ENCODE results near the gene SPDYE1. TPM values are rescaled to one million over a fixed set of nuclear protein-coding genes. Genes with fewer than 3 reads are reported as not detected.
"Not testable (repeated sequence)": the region's sequence is repeated elsewhere in the genome, so short reads cannot be mapped to it uniquely, and the experiment has no call there.

SPDYE1 gene, protein sequence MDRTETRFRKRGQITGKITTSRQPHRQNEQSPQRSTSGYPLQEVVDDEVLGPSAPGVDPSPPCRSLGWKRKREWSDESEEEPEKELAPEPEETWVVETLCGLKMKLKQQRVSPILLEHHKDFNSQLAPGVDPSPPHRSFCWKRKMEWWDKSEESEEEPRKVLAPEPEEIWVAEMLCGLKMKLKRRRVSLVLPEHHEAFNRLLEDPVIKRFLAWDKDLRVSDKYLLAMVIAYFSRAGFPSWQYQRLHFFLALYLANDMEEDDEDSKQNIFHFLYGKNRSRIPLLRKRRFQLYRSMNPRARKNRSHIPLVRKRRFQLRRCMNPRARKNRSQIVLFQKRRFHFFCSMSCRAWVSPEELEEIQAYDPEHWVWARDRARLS
- total RNA-seq (2021) = 0.07 TPM in 1 of 3 replicates, not detected in the others
- not detected for Bru-seq, nascent RNA
- long read RNA-seq, experiment 1, partial matches to known transcripts = 0 of 1 reads
- long read RNA-seq, experiment 1, other reads (novel, unspliced or antisense) = 1 of 1 reads
- long read RNA-seq, experiment 2 = 0 reads
- long read RNA-seq, experiment 3 = 0 reads

DNA sequence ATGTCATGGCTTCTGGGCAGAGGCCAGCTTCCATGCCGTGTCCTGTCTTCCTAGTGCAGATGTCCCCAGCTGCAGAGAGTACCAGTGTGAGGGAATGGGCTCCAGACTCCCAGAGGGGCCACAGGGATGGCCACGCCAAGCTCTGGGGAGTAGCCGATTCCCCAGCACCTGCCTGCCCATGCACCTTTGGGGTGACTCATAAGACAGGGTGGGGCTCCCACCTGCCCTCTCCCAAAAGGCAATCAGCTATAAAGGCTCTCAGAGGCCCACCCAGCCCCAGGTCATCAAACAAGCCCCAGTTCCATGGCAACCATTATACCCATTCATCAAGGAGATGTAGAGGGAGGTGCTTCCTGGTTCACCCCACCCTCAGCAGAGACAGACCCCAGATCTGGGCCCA, at the start of gene SPDYE1:
SPDYE1 (plus strand) TSS at position 366 of the 400 bp plus-strand sequence. CDS start 2,053 bp downstream, outside the sequence.
- H3K4me3 Mint-ChIP-seq; CTCF ChIA-PET; POLR2A ChIA-PET; ATAC-seq; H3K27me3 Mint-ChIP-seq (ENCODE audit: low read depth); H3K4me1 Mint-ChIP-seq; H3K9me3 Mint-ChIP-seq; H3K27ac Mint-ChIP-seq; DNase-seq (ENCODE audit: low spot score); H3K36me3 Mint-ChIP-seq: not testable (repeated sequence)

DNA sequence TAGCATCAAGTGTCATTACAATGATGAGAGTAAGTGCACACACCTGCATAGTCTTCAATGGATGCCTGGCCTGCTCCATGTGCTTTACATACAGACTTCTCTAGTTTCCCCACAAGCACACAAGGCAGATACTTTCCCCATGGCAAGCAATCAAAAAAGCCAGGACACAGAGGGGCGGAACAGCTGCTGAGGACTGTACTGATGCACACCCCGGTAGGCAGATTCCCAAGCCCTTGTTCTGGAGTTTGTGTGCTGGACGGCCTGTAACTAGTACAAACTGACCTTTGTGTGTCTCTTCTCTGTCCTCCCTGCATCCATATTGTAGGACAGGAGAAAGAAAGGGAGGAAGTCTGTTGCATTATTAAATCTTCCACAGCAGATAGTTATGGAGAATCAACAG, 45.7 kb upstream of the SPDYE1 start:
- ChIA-PET CTCF (interaction anchor here (0.6 kb wide), 1 partner anchor 301 kb away, joined by 4 read pairs; no protein-coding TSS in a partner anchor), POLR2A (no interaction called here)
- Mint-ChIP-seq H3K4me3 (no peak overlapping the region), H3K27ac (no peak overlapping the region), H3K9me3 (no peaks in the 10 kb centered on the region), H3K36me3 (no peaks in the 10 kb centered on the region), H3K27me3 (ENCODE audit: low read depth) (no peaks in the 10 kb centered on the region; the same call in 1 of the 2 replicates), H3K4me1 (peaks cover 17% of the 10 kb centered on the region)
- DNase-seq (ENCODE audit: low spot score) = no peak
- TF ChIP-seq, protein P1, sequence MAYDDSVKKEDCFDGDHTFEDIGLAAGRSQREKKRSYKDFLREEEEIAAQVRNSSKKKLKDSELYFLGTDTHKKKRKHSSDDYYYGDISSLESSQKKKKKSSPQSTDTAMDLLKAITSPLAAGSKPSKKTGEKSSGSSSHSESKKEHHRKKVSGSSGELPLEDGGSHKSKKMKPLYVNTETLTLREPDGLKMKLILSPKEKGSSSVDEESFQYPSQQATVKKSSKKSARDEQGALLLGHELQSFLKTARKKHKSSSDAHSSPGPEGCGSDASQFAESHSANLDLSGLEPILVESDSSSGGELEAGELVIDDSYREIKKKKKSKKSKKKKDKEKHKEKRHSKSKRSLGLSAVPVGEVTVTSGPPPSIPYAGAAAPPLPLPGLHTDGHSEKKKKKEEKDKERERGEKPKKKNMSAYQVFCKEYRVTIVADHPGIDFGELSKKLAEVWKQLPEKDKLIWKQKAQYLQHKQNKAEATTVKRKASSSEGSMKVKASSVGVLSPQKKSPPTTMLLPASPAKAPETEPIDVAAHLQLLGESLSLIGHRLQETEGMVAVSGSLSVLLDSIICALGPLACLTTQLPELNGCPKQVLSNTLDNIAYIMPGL (CRISPR knock-in tag; IDR thresholded peaks at IDR 0.05) = no peak
- TF ChIP-seq, protein P2, sequence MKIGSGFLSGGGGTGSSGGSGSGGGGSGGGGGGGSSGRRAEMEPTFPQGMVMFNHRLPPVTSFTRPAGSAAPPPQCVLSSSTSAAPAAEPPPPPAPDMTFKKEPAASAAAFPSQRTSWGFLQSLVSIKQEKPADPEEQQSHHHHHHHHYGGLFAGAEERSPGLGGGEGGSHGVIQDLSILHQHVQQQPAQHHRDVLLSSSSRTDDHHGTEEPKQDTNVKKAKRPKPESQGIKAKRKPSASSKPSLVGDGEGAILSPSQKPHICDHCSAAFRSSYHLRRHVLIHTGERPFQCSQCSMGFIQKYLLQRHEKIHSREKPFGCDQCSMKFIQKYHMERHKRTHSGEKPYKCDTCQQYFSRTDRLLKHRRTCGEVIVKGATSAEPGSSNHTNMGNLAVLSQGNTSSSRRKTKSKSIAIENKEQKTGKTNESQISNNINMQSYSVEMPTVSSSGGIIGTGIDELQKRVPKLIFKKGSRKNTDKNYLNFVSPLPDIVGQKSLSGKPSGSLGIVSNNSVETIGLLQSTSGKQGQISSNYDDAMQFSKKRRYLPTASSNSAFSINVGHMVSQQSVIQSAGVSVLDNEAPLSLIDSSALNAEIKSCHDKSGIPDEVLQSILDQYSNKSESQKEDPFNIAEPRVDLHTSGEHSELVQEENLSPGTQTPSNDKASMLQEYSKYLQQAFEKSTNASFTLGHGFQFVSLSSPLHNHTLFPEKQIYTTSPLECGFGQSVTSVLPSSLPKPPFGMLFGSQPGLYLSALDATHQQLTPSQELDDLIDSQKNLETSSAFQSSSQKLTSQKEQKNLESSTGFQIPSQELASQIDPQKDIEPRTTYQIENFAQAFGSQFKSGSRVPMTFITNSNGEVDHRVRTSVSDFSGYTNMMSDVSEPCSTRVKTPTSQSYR (CRISPR knock-in tag; IDR thresholded peaks at IDR 0.05) = no peak
- TF ChIP-seq GABPB1 (CRISPR knock-in tag; IDR thresholded peaks at IDR 0.05) (no peak), MYBL2 (CRISPR knock-in tag; IDR thresholded peaks at IDR 0.05) (no peak), ATF1 (CRISPR knock-in tag; IDR thresholded peaks at IDR 0.05) (no peak), SMAD3 (CRISPR knock-in tag; IDR thresholded peaks at IDR 0.05; ENCODE audit: borderline replicate concordance) (no peak)
- TF ChIP-seq, protein P3, sequence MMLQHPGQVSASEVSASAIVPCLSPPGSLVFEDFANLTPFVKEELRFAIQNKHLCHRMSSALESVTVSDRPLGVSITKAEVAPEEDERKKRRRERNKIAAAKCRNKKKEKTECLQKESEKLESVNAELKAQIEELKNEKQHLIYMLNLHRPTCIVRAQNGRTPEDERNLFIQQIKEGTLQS (CRISPR knock-in tag; conservative IDR thresholded peaks at IDR 0.05) = no peak
- ATAC-seq = no peak

DNA sequence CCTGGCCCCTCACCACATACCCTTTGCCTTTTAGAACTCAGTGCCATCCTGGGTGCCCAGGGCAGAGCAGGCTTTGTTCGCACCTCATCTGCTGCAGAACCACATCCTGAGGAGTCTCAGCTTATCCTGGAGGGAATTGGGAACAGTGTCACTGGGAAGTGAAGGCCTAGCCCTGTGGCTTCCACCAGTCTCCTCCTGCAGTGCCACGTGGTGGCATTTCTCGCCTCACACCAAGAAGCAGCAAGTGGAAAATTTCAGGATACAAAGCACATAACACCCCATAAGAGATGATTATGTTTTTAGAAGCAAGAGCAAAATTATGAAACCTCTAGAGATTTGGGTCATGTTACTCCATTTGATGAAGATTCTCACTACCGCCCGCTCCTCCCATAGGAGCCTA, 44.6 kb upstream of the SPDYE1 start:
- Mint-ChIP-seq H3K27ac (no peak overlapping the region), H3K9me3 (no peaks in the 10 kb centered on the region), H3K4me1 (peaks cover 14% of the 10 kb centered on the region), H3K36me3 (0 out of 2 replicates have a peak, but pooled peaks cover 3% of the 10 kb centered on the region), H3K27me3 (ENCODE audit: low read depth) (no peaks in the 10 kb centered on the region; the same call in 1 of the 2 replicates), H3K4me3 (no peak overlapping the region)
- TF ChIP-seq CREB1 (CRISPR knock-in tag; IDR thresholded peaks at IDR 0.05) = no peak
- TF ChIP-seq ELF4 (CRISPR knock-in tag; IDR thresholded peaks at IDR 0.05; ENCODE audit: low read depth) = no peak
- TF ChIP-seq ZNF423 (CRISPR knock-in tag; IDR thresholded peaks at IDR 0.05) = no peak
- TF ChIP-seq, protein P4, sequence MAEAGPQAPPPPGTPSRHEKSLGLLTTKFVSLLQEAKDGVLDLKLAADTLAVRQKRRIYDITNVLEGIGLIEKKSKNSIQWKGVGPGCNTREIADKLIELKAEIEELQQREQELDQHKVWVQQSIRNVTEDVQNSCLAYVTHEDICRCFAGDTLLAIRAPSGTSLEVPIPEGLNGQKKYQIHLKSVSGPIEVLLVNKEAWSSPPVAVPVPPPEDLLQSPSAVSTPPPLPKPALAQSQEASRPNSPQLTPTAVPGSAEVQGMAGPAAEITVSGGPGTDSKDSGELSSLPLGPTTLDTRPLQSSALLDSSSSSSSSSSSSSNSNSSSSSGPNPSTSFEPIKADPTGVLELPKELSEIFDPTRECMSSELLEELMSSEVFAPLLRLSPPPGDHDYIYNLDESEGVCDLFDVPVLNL (CRISPR knock-in tag; IDR thresholded peaks at IDR 0.05; ENCODE audit: borderline replicate concordance, low read depth) = no peak
- TF ChIP-seq, protein P5, sequence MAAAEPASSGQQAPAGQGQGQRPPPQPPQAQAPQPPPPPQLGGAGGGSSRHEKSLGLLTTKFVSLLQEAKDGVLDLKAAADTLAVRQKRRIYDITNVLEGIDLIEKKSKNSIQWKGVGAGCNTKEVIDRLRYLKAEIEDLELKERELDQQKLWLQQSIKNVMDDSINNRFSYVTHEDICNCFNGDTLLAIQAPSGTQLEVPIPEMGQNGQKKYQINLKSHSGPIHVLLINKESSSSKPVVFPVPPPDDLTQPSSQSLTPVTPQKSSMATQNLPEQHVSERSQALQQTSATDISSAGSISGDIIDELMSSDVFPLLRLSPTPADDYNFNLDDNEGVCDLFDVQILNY (CRISPR knock-in tag; IDR thresholded peaks at IDR 0.05) = no peak
- ATAC-seq = no peak
- ChIA-PET POLR2A (no interaction called here), CTCF (interaction anchor here (2.4 kb wide), 1 partner anchor 9 kb away, joined by 14 read pairs; no protein-coding TSS in a partner anchor)
- no peak for DNase-seq (ENCODE audit: low spot score)
